ENCODE results near the gene RALA.

DNA sequence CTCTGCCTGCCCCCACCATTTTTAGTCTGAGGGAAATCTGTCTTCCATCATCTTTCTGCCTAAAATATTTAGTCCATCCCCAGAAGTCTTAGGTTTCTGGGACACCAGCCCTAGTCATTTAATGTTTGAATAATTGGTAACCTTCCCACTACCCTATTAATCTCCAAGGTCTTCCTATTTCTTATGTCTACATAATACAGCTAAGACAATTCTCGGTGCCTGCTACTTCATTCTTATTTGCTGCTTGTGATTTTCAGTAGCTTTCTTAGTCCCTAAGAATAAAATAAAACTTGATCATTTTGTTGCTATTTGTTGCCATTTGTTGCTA, 11.1 kb downstream of the RALA start:
- TF ChIP-seq, protein P1, sequence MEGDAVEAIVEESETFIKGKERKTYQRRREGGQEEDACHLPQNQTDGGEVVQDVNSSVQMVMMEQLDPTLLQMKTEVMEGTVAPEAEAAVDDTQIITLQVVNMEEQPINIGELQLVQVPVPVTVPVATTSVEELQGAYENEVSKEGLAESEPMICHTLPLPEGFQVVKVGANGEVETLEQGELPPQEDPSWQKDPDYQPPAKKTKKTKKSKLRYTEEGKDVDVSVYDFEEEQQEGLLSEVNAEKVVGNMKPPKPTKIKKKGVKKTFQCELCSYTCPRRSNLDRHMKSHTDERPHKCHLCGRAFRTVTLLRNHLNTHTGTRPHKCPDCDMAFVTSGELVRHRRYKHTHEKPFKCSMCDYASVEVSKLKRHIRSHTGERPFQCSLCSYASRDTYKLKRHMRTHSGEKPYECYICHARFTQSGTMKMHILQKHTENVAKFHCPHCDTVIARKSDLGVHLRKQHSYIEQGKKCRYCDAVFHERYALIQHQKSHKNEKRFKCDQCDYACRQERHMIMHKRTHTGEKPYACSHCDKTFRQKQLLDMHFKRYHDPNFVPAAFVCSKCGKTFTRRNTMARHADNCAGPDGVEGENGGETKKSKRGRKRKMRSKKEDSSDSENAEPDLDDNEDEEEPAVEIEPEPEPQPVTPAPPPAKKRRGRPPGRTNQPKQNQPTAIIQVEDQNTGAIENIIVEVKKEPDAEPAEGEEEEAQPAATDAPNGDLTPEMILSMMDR (IDR thresholded peaks at IDR 0.05) = no peak
- no peak for TF ChIP-seq EZH2 (IDR thresholded peaks at IDR 0.05)
